Skin epidermis (tissue), 12 donors: Measurements from ENCODE around the gene IFT122.
"Not testable (repeated sequence)": the region's sequence is repeated elsewhere in the genome, so short reads cannot be mapped to it uniquely, and the experiment has no call there.

ENCODE experiments used
- H3K27ac ChIP-seq, 21 experiments: fragments of 200-600 bp; sonication (generic) in 11 of 21; one replicate each; pipeline ENCODE4 v1.5.0; 2020; ENCODE audit warnings: mild to moderate bottlenecking in 3 of 21, inconsistent platforms in 2 of 21, moderate library complexity in 2 of 21
- H3K4me3 ChIP-seq, 7 experiments: fragments of 200-600 bp; sonication (generic) in 2 of 7; one replicate each; pipeline ENCODE4 v1.5.0; 2020; ENCODE audit warnings: inconsistent platforms in 2 of 7, mild to moderate bottlenecking in 2 of 7, moderate library complexity in 1 of 7

The IFT122 gene, protein sequence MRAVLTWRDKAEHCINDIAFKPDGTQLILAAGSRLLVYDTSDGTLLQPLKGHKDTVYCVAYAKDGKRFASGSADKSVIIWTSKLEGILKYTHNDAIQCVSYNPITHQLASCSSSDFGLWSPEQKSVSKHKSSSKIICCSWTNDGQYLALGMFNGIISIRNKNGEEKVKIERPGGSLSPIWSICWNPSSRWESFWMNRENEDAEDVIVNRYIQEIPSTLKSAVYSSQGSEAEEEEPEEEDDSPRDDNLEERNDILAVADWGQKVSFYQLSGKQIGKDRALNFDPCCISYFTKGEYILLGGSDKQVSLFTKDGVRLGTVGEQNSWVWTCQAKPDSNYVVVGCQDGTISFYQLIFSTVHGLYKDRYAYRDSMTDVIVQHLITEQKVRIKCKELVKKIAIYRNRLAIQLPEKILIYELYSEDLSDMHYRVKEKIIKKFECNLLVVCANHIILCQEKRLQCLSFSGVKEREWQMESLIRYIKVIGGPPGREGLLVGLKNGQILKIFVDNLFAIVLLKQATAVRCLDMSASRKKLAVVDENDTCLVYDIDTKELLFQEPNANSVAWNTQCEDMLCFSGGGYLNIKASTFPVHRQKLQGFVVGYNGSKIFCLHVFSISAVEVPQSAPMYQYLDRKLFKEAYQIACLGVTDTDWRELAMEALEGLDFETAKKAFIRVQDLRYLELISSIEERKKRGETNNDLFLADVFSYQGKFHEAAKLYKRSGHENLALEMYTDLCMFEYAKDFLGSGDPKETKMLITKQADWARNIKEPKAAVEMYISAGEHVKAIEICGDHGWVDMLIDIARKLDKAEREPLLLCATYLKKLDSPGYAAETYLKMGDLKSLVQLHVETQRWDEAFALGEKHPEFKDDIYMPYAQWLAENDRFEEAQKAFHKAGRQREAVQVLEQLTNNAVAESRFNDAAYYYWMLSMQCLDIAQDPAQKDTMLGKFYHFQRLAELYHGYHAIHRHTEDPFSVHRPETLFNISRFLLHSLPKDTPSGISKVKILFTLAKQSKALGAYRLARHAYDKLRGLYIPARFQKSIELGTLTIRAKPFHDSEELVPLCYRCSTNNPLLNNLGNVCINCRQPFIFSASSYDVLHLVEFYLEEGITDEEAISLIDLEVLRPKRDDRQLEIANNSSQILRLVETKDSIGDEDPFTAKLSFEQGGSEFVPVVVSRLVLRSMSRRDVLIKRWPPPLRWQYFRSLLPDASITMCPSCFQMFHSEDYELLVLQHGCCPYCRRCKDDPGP

DNA sequence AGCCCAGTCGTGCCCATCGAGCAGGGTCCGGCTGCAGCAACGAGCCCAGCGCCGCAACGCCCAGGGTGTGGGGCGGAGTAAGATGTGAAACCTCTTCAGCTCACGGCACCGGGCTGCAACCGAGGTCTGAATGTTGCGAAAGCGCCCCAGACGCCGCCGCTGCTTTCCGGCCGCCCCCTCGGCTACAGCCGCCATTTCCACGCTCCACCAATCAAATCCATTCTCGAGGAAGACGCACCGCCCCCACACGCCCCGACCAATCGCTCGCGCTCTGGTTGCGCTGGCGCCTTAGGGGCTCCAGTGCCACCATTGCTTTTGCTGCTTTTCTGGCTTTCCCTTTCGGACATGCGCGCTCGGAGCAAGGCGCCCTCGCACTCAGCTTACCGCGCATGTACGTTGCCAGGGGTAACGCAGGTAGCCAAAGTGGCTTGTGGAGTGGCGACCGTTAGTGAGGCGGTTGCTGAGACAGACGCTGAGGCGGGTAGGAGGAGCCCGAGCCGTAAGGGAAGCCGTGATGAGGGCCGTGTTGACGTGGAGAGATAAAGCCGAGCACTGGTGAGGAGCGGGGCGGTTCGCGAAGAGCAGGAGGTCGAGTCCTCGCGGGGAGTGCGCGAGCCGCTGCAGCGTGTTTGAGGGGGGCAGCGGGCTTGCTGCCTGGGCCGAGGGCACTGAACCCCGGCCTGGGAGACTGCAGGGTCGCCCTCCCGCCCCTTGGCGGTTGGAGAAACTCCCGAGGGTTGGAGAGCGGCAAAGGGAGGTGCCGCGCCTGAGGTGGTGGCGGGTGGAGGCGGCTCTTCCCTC, at the start of gene IFT122, which contains the start of gene MBD4:
IFT122 (plus strand) TSS at position 408 of the 801 bp plus-strand sequence; CDS start at position 515, 107 bp downstream.
MBD4 (minus strand) TSS at position 132 of the 801 bp plus-strand sequence; CDS start at position 17, 115 bp downstream.
- Histone ChIP-seq H3K4me3 (peak within 1 kb of the TSS; percentile 73 to 89 (median 84)), H3K27ac (peak within 1 kb of the TSS; percentile 66 to 95 (median 89))

DNA sequence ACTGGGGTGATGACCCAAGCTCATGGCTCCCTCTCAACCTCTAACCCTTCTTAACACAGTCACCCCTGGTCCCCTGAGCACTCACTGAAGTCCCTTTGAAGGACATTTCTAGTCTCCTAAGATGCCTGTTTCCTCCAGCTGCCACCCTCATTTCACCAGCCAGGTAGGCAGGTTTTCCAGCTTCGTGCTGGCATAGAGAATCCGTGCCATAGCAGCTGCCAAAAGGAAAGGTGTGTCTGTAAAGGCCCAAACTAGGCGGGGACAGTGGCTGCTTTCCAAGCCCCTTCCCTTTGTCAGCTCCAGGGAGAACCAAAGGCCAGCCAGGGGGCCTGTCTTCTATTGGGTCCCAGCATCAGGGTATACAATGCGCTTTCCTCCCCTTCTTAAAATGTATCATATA, 48.4 kb upstream of the IFT122 start:
- not testable (repeated sequence) for H3K4me3 ChIP-seq
- H3K27ac ChIP-seq: peak overlapping the region in 10 of 21 experiments; percentile 18 to 66 (median 40)

DNA sequence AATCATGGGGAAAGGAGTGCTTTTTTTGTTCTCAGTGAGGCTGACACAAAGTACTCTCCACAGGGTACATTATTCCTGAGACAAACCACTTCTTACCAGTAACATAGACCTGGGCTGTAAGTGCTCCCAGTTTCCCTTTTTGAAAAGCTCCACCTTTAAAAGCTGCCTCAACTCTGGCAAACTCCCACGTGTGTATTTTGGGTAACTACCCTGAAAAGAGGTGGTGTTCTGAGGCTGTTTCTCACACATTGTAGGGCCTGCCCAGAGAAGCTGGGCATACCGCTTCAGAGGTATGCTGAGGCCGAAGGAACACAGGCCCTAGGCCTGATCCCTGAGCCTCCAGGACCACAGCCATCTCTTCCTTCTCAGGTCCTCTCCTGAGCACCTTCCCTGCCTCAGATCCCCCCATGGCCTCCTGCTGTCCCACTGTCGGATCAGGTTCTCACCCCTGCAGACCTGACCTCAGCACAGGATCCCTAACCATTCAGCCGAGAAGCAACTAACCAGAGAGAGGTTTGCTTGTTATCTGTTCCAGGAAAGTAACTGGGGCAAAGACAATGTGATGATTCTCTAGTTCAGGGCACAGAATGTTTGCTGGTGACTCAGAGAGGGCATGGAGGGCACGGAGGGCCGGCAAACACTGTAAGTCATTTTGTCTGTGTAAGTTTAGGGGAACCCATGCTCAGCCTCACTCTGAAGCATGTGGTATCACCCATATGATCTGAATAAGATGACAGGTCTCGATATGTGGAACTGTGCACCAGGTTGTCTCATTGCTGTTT, 47.7 kb upstream of the IFT122 start:
- not testable (repeated sequence) for H3K4me3 ChIP-seq
- H3K27ac ChIP-seq: peak overlapping the region in 7 of 21 experiments; percentile 15 to 61 (median 45)

DNA sequence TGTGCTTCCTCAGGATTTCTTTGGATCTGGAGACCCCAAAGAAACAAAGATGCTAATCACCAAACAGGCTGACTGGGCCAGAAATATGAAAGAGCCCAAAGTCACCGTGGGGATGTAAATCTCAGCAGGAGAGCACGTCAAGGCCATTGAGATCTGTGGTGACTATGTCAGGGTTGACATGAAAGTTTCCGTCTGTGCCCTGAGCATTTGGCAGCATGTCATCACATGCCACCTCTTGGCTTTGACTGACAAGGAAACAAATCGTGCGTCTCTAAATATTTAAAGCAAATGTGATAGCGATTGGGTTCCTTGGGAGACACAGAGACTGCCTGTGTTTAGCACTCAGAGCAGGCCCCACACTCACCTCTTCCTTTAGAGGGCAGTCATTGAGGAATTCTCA, 46.8 kb upstream of the IFT122 start:
- Histone ChIP-seq H3K27ac (peak overlapping the region in 1 of 21 experiments; percentile 17), H3K4me3 (no peak overlapping the region)

DNA sequence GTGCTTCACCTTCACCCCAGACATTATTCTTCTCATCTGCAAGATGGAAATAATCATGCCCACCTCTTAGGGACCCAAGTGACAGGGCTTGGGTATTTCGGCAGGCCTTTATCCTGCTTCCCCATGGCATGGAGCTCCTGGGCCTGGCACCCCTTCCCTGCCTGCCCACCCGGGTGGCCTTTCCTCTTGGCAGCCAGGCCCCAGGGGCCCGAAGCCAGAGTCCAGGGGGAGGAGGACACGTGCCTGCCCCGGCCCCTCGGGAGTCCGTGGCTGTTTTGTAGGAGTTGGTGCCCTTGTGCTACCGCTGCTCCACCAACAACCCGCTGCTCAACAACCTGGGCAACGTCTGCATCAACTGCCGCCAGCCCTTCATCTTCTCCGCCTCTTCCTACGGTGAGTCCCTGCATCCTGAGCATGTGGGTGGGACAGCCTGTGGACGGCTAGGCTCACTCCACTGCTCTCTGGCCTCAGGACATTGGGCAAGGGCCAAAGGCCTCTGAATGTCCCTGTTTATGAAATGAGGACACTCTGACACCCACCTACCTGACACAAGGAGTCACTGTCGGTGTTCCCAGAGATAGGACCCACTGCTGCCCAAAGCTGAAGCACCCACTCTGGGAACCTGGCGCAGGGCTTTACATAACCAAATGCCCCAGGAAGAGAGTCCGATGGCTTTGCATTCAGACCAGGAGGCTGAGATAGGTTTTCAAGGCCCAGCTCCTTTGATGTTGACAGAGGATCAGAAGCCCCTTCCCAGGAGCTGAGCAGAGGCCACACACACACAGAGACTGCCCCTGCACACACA, 46.1 kb upstream of the IFT122 start:
- not testable (repeated sequence) for H3K4me3 ChIP-seq
- H3K27ac ChIP-seq: peak overlapping the region in 1 of 21 experiments; percentile 17

DNA sequence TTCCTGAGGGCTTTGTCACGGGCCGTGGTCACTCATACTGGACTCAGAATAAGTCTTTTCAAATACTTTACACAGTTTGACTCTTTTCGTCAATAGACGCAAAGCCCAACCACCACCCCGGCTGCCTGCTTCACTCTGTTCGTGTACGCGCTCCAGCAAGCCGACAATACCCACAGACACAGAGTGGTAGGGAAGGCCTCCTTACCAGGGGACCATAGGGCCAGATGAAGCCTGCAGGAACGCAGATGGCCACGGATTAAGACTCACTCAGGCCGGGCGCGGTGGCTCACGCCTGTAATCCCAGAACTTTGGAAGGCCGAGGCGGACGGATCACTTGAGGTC, 41.2 kb upstream of the IFT122 start:
- Histone ChIP-seq H3K4me3 (peak overlapping the region; percentile 59 to 94 (median 85)), H3K27ac (peak overlapping the region in 20 of 21 experiments; percentile 76 to 98 (median 94))

DNA sequence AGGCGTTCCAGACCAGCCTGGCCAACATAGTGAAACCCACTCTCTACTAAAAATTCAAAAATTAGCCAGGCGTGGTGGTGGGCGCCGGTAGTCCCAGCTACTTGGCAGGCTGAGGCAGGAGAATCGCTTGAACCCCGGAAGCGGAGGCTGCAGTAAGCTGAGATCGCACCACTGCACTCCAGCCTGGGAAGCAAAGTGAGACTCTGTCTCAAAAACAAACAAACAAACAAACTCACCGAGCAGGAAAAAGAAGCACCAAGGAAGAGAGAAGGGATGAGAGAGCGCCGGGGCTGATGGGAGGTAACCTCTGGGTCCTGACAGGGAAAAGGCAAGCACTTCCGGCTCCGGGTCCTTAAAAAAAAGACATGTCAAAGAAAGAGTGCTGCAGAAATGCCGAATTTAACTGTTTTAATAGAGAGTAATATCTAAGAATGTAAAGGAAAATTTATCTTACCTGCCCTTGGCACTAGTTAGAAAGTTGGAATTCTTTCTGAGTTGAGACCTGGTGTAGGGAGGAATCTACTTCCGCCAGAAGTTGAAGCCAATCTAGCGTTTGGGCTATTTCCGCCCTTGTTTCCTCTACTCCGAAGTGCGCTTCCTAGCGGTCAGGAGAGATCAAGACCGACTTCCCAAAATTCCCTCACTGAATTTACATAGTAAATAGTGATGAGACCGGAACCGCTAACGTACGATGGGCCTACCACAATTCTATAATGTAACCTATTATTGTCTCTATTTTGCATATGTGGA, 40.7 kb upstream of the IFT122 start:
- Histone ChIP-seq H3K27ac (peak overlapping the region in 20 of 21 experiments; percentile 76 to 98 (median 94)), H3K4me3 (peak overlapping the region; percentile 59 to 94 (median 85))

DNA sequence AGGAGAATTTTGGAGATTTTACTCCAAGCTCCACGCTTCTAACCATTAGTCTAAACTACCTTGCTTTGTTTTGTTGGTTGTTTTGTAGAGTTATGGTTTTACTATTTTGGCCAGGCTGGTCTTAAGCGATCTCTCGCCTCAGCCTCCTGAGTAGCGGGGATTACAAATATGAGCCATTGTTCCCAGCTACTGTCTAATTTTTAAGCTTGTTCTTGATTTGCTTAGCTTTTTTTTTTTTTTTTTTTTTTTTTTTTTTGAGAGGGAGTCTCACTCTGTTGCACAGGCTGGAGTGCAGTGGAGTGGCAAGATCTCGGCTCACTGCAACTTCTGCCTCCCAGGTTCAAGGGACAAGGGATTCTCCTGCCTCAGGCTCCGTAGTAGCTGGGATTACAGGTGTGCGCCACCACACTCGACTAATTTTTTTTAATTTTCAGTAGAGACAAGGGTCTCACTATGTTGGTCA, 40.1 kb upstream of the IFT122 start:
- H3K27ac ChIP-seq: peak overlapping the region in 18 of 21 experiments; percentile 76 to 98 (median 94)
- H3K4me3 ChIP-seq: peak overlapping the region in 5 of 7 experiments; percentile 59 to 90 (median 83)

DNA sequence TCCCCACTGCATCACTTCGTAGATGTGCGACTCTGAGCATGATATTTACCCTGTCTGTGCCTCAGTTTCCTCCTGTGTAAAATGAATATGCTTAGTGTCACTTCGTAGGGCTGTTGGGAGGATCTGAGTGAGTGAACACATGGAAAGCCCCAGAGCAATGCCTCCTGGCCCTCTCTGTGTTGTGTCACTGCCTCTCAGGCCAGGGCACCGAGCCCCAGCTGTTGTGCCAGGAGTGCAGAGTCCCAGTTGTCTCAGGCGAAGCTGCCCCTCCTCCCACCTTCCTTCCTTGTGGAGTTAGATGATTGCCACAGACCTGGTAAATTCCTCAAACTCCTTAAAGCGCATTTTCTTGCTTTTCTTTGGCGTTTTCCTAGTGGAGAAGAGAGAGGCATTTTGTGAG, 37.8 kb upstream of the IFT122 start:
- H3K4me3 ChIP-seq: no peak overlapping the region
- no peak overlapping the region for H3K27ac ChIP-seq

DNA sequence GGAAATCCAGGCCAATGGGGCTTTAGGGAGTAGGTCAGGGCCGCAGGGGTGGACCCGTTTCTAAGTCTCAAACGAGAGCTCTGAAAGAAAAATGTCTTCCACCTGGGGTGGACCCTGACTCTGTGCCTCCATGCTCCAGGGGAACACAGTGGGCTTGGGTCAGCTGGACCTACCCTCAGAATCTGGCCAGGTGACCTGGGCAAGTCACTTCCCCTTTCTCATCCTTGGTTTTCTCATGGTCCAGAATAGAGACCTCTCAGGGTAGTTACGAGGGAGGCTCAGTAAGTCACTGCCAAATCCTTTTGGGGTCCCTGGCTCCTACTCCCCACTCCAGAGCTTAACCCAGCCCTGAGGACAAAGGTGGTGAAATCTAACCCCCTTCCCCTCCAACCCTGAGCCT, 37.4 kb upstream of the IFT122 start:
- Histone ChIP-seq H3K4me3 (no peak overlapping the region), H3K27ac (no peak overlapping the region)

DNA sequence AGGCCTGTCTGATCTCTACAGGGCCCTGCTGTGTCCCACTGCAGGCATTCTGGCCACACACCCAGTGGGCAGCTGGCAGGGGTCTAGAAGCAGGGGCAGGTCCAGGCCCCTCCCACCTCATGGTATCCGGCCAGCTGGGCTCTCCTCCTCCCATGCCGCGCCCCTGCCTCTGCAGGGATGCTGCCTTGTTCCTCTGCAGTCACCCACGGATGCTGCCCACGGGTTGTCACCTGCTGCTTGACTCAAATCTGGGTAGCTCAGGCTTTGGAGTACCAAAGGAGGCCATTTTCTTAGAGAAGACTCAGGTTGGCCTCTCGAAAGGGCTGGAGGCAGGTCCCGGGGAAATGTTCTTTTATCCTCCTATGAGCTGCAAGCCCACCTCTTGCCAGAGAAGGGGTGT, 36.6 kb upstream of the IFT122 start:
- H3K4me3 ChIP-seq: no peak overlapping the region
- no peak overlapping the region for H3K27ac ChIP-seq

DNA sequence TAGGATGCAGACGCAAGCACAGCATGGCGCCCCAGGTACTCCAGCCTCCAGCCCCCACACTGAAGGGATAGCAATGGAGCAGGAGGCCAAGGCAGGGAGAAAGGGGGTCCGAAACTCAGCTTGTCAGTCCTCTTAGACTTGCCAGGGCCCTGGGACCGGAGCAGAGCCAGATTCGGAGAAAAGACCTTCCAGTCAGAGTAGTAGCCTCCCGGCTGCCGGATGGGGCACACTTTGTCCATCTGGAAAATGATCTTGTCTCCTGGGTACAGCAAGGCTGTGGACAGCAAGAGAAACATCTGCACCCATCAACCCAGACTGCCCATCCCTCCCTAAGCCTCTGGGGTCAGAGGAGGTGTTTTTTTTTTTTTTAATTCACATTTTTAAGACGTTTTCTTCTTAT, 35.9 kb upstream of the IFT122 start:
- no peak overlapping the region for H3K27ac ChIP-seq

DNA sequence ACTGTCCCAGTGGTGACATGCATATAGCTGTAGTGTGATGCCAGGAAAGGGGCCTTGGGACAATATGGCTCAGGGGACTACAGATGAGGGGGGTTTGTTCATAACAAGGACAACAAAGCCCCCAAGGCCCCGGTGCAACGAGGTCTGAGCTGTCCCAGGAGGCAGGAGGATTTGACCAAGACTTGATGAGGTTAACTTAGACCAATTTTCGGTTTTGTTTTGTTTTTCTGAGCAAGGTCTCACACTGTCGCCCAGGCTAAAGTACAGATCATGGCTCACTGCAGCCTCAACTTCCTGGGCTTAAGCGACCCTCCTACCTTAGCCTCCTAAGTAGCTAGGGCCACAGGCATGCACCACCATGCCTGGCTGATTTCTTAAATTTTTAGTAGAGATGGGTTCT, 35.4 kb upstream of the IFT122 start:
- Histone ChIP-seq H3K4me3 (no peak overlapping the region), H3K27ac (no peak overlapping the region)

More for the DNA sequence above, 35.9 kb upstream of the IFT122 start:
- H3K4me3 ChIP-seq: no peak overlapping the region

DNA sequence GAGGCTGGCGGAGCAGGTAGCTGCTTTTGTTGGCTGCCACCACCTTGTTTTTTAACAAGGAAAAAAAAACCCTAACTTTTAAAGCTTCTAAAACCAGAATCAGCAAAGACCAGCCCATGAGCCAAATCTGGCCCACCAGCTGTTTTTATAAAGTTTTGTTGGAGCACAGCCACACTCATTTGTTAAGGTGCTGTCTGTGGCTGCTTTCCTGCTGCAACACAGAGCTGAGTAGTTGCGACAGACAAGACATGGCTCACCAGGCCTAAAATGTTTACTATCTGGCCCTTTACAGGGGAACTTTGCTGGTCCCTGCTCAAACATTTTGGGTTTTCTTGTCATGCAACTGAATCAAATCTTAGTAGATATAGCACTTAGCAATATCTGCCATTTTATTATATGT, 30.5 kb upstream of the IFT122 start:
- no peak overlapping the region for H3K27ac ChIP-seq

DNA sequence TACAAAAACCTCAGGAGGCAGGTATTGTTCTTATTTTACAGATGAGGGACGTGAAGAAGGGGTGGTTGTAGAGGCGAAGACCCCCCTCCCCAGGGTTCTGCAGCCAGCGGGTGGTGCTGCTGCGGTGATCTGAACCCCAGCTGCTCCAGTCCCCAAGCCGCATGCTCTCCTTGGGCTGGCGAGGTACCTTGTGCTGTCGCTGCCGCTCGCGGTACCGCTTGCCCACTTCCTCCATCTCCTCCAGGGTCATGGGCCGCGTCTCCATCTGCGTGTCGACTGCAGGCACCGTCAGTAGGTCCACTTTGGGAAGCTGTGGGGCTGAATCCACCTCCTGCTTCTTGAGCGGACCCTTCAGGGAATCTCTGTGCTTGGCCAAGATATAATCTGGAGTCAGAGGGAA, 29.1 kb upstream of the IFT122 start:
- Histone ChIP-seq H3K27ac (no peak overlapping the region), H3K4me3 (no peak overlapping the region)

More for the DNA sequence above, 30.5 kb upstream of the IFT122 start:
- no peak overlapping the region for H3K4me3 ChIP-seq

DNA sequence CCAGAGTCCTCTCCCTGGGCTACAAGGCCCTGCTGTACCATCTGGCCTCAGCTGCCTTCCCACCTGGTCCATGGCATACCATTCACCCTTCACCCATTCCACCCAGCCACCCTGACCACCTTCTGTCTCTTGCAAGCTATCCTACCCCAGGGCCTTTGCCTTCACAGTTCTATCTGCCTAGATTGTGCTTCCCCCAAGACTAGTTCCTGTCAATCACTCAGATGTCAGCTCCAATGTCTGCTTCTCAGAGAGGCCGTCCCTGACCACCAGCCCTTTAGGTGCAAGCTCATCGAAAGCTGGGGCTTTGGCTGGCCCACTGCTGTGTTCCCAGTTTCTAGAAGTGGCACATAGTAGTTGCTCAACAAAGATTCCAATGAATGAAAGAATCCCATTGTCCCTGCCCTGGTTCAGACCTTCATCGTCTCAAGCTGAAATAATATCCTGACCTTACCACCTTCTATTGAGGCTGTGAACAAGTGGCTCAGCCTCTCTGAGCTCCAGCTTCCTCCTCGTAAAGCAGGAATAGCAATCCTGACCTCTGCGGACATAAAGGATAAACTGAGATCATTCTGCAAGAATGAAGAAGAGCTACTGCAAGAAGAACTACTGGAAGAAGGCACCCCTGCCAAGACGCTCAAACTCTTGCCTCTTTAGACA, 27.4 kb upstream of the IFT122 start:
- peak overlapping the region in 2 of 21 experiments; percentile 25 to 31 for H3K27ac ChIP-seq
- H3K4me3 ChIP-seq: no peak overlapping the region
